IMR-90 (cell line): ENCODE results near the gene MED13. TPM values are rescaled to one million over a fixed set of nuclear protein-coding genes. Genes with fewer than 3 reads are reported as not detected.

ENCODE experiments used
- ATAC-seq: fragments of 200-7000 bp; cut with Tn5 transposase; 2 replicates; pipeline ENCODE4 v1.9.1; 2020; ENCODE audit warnings: low read depth, mild to moderate bottlenecking, moderate library complexity
- BruUV-seq: library from RNA; stranded (reverse); fragments of 400-500 nt; replicated peaks from 2 replicates; lab custom pipeline; 2021; lab: Mats Ljungman, UMichigan
- CTCF ChIA-PET: fragments of 300-600 bp; formaldehyde crosslinking; extraction: SDS; loops from one replicate; lab custom pipeline; 2021; ENCODE audit warnings: antibody characterized with exemption; lab: Yijun Ruan, JAX
- POLR2A ChIA-PET: fragments of 300-600 bp; sonication (Branson Sonifier 250); formaldehyde crosslinking; loops from one replicate; lab custom pipeline; 2022; ENCODE audit warnings: antibody characterized with exemption; ENCODE audit not compliant: unreplicated experiment; lab: Charles Lee
- DNase-seq: peaks from one replicate; pipeline ENCODE4 v3.0.0; 2013
- H2AFZ ChIP-seq: replicated peaks from 2 replicates; pipeline ENCODE3; 2013; ENCODE audit warnings: low read length, mild to moderate bottlenecking; ENCODE audit not compliant: poor library complexity
- H2AK5ac ChIP-seq: 2 replicates; pipeline ENCODE4 v1.6.1; 2013; ENCODE audit warnings: low read depth, low read length, inconsistent platforms
- H2AK9ac ChIP-seq: replicated peaks from 2 replicates; pipeline ENCODE3; 2013; ENCODE audit warnings: mild to moderate bottlenecking, low read depth, low read length, moderate library complexity; ENCODE audit not compliant: poor library complexity
- H2BK120ac ChIP-seq: 2 replicates; pipeline ENCODE4 v1.6.1; 2013; ENCODE audit warnings: low read depth, low read length, inconsistent platforms
- H2BK15ac ChIP-seq: 3 replicates; pipeline ENCODE4 v1.6.1; 2013; ENCODE audit warnings: low read depth, low read length, inconsistent platforms
- H2BK20ac ChIP-seq: 2 replicates; pipeline ENCODE4 v1.6.1; 2013; ENCODE audit warnings: low read depth, mild to moderate bottlenecking, inconsistent platforms, low read length, moderate library complexity
- H2BK5ac ChIP-seq: 2 replicates; pipeline ENCODE4 v1.6.1; 2013; ENCODE audit warnings: mild to moderate bottlenecking, low read depth, low read length, inconsistent platforms; ENCODE audit not compliant: poor library complexity, severe bottlenecking
- H3K14ac ChIP-seq: replicated peaks from 2 replicates; pipeline ENCODE4 v1.6.1; 2013; ENCODE audit warnings: low read depth, low read length, inconsistent platforms
- H3K18ac ChIP-seq: 2 replicates; pipeline ENCODE4 v1.6.1; 2013; ENCODE audit warnings: low read depth, low read length, control low read depth
- H3K23ac ChIP-seq: 2 replicates; pipeline ENCODE4 v1.6.1; 2013; ENCODE audit warnings: low read depth, low read length, inconsistent platforms
- H3K27ac ChIP-seq: 2 replicates; pipeline ENCODE4 v1.5.1; 2013; ENCODE audit warnings: mild to moderate bottlenecking, control low read depth, low read length; ENCODE audit not compliant: insufficient read depth
- H3K27me3 ChIP-seq: 2 replicates; pipeline ENCODE4 v1.6.1; 2013; ENCODE audit warnings: low read length; ENCODE audit not compliant: control insufficient read depth, insufficient read depth
- H3K36me3 ChIP-seq: 2 replicates; pipeline ENCODE4 v1.6.1; 2013; ENCODE audit warnings: low read length, mixed read lengths; ENCODE audit not compliant: control insufficient read depth, insufficient read depth
- H3K4ac ChIP-seq: 2 replicates; pipeline ENCODE4 v1.6.1; 2013; ENCODE audit warnings: low read depth, low read length, inconsistent platforms
- H3K4me1 ChIP-seq: 2 replicates; pipeline ENCODE4 v1.6.1; 2013; ENCODE audit warnings: low read length, mixed read lengths; ENCODE audit not compliant: control insufficient read depth, insufficient read depth
- H3K4me2 ChIP-seq: 2 replicates; pipeline ENCODE4 v1.6.1; 2013; ENCODE audit warnings: low read depth, mild to moderate bottlenecking, control low read depth, low read length, moderate library complexity
- H3K4me3 ChIP-seq: 2 replicates; pipeline ENCODE4 v1.5.1; 2013; ENCODE audit warnings: low read depth, mild to moderate bottlenecking, control low read depth, low read length, moderate library complexity; ENCODE audit not compliant: insufficient read depth
- H3K56ac ChIP-seq: 2 replicates; pipeline ENCODE4 v1.6.1; 2013; ENCODE audit warnings: low read length, inconsistent platforms; ENCODE audit not compliant: insufficient read depth; ENCODE audit errors: extremely low read depth
- H3K79me1 ChIP-seq, 2 experiments: 2 replicates each; pipeline ENCODE4 v1.6.1; 2013; ENCODE audit warnings: low read length in 2 of 2, inconsistent platforms in 1 of 2, low read depth in 1 of 2
- H3K9ac ChIP-seq: 2 replicates; pipeline ENCODE4 v1.6.1; 2013; ENCODE audit warnings: low read depth, low read length, control low read depth
- H3K9me1 ChIP-seq: 2 replicates; pipeline ENCODE4 v1.6.1; 2013; ENCODE audit warnings: low read length, inconsistent platforms; ENCODE audit not compliant: insufficient read depth
- H3K9me3 ChIP-seq: 2 replicates; pipeline ENCODE4 v1.6.1; 2013; ENCODE audit warnings: low read length; ENCODE audit not compliant: control insufficient read depth, insufficient read depth
- H4K20me1 ChIP-seq: 2 replicates; pipeline ENCODE4 v1.6.1; 2013; ENCODE audit warnings: low read length, inconsistent platforms; ENCODE audit not compliant: insufficient read depth
- H4K5ac ChIP-seq: 2 replicates; pipeline ENCODE4 v1.6.1; 2013; ENCODE audit warnings: mild to moderate bottlenecking, low read depth, low read length, control low read depth
- H4K8ac ChIP-seq, 2 experiments: 2 replicates each; pipeline ENCODE4 v1.6.1; 2013; ENCODE audit warnings: low read depth in 2 of 2, low read length in 2 of 2, control low read depth in 1 of 2, inconsistent platforms in 1 of 2
- H4K91ac ChIP-seq: 2 replicates; pipeline ENCODE4 v1.6.1; 2013; ENCODE audit warnings: low read depth, low read length, inconsistent platforms; ENCODE audit not compliant: insufficient read depth
- CHD1 ChIP-seq: IDR thresholded peaks from 2 replicates; pipeline ENCODE4 v1.6.1; 2012; ENCODE audit warnings: low read depth, low read length, improper control_type of control experiment
- CTCF ChIP-seq: conservative IDR thresholded peaks from 2 replicates; pipeline ENCODE4 v1.5.1; 2012; ENCODE audit warnings: mild to moderate bottlenecking, low read depth, low read length, improper control_type of control experiment
- MAZ ChIP-seq: IDR thresholded peaks from 2 replicates; pipeline ENCODE4 v1.6.1; 2012; ENCODE audit warnings: low read depth, mild to moderate bottlenecking, low read length, improper control_type of control experiment, moderate library complexity, borderline replicate concordance
- MXI1 ChIP-seq: IDR thresholded peaks from 2 replicates; pipeline ENCODE4 v1.6.1; 2012; ENCODE audit warnings: low read depth, mild to moderate bottlenecking, low read length, moderate library complexity, borderline replicate concordance
- WGBS, 2 experiments: methylation state at CpG; one replicate each; pipeline versions ENCODE4 v1.1.5 to v1.1.7; 2013; ENCODE audit warnings: missing lambda C conversion rate in 2 of 2; ENCODE audit not compliant: insufficient read length in 1 of 2; ENCODE audit errors: extremely low coverage in 2 of 2; 5-methylcytosine and 5-hydroxymethylcytosine counted together
- dilution Hi-C: fragments of 300-500 bp; cut with HindIII; formaldehyde crosslinking; loops from one replicate; pipeline ENCODE4 v1.14.3; 2018; ENCODE audit warnings: low sequenced_read_pairs; ENCODE audit not compliant: unreplicated experiment
- in situ Hi-C: fragments of 300-500 bp; cut with MboI; formaldehyde crosslinking; loops from 3 replicates; pipeline ENCODE4 v1.14.3; 2019; ENCODE audit warnings: low sequenced_read_pairs, inconsistent platforms, mixed read lengths
- intact Hi-C: fragments of 100-400 bp; cut with micrococcal nuclease; formaldehyde crosslinking; loops from 2 replicates; pipeline ENCODE4 v1.10.0; 2022
- polyA plus RNA-seq, 3 experiments: library from polyadenylated mRNA; depleted of rRNA; stranded (reverse); fragments of >200 nt; gene quantifications; 2 replicates each; pipeline ENCODE4 v1.2.3, GENCODE V29; 2012; ENCODE audit warnings: low replicate concordance in 1 of 3
- total RNA-seq: library from RNA; depleted of rRNA; stranded (reverse); fragments of >200 nt; gene quantifications from 2 replicates; pipeline ENCODE4 v1.2.3, GENCODE V29; 2012

MED13 gene
- total and polyA plus RNA-seq, 2 of the 4 experiments (the other 2 are of a cell fraction): 9.7 to 67.2 TPM

DNA sequence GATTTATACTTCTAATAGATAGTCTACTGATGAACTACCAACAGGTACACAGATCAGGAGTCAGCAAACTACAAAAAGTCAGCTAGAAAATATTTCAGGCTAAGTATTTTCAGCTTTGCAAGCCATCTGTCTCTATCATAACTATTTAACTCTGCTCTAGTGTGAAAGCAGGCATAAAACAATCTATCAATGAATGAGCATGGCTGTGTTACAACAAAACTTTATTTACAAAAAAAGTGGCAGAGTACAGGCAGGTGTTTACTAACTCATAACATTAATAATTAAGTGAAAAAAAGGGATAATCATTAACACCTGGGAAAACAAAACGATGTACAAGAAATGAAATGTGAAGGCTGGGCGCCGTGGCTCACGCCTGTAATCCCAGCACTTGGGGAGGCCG, 15.8 kb downstream of the MED13 start:
- no TSS peak for BruUV-seq
- H2AK9ac ChIP-seq: no peak overlapping the region
- peaks cover 6% of the 10 kb centered on the region; the same call in 1 of the 2 replicates for H3K9me1 ChIP-seq
- no peak overlapping the region for H4K5ac ChIP-seq
- peaks cover 33% of the 10 kb centered on the region; the same call in 1 of the 2 replicates for H4K20me1 ChIP-seq
- no peak overlapping the region for H3K27ac ChIP-seq
- H3K18ac ChIP-seq: no peak overlapping the region
- dilution Hi-C loops (no loop called here), in situ Hi-C loops (no loop called here), intact Hi-C loops (no loop called here)
- H3K56ac ChIP-seq: no peak overlapping the region
- H3K36me3 ChIP-seq: peaks cover 32% of the 10 kb centered on the region
- no peak overlapping the region for H2AFZ ChIP-seq
- H2AK5ac ChIP-seq: no peak overlapping the region
- no peak overlapping the region for H3K14ac ChIP-seq
- H2BK120ac ChIP-seq: no peak overlapping the region
- DNase-seq (no peak), ATAC-seq (no peak)
- H4K8ac ChIP-seq: no peak overlapping the region
- H2BK5ac ChIP-seq: no peak overlapping the region
- no peaks in the 10 kb centered on the region for H3K4me1 ChIP-seq
- H3K9me3 ChIP-seq: no peaks in the 10 kb centered on the region
- whole genome bisulfite sequencing, 2 experiments: no CpG with 5 or more reads among the region's 5 CpGs
- no peak overlapping the region for H3K4me2 ChIP-seq
- no peak overlapping the region for H4K91ac ChIP-seq
- no peak overlapping the region for H3K9ac ChIP-seq
- no peaks in the 10 kb centered on the region for H3K27me3 ChIP-seq
- no peak overlapping the region for H3K4me3 ChIP-seq
- H3K23ac ChIP-seq: no peak overlapping the region
- no peak overlapping the region for H2BK15ac ChIP-seq
- peaks cover 15 to 37% of the 10 kb centered on the region in 2 experiments for H3K79me1 ChIP-seq
- POLR2A ChIA-PET: no interaction called here
- no peak for TF ChIP-seq CTCF
- TF ChIP-seq MXI1: no peak
- TF ChIP-seq MAZ: no peak
- TF ChIP-seq CHD1: no peak
- CTCF ChIA-PET: interaction anchor here (1.1 kb wide), 1 partner anchor 15 kb away, joined by 3 read pairs; no protein-coding TSS in a partner anchor
- no peak overlapping the region for H3K4ac ChIP-seq
- H2BK20ac ChIP-seq: no peak overlapping the region
